HG02678 (cell line): ENCODE results near the gene SKAP1.

ENCODE experiments used
- ATAC-seq: cut with Tn5 transposase; IDR thresholded peaks from one replicate; pipeline ENCODE4 v1.9.1; 2021; ENCODE audit warnings: mild to moderate bottlenecking, moderate library complexity; ENCODE audit not compliant: unreplicated experiment

SKAP1 gene

DNA sequence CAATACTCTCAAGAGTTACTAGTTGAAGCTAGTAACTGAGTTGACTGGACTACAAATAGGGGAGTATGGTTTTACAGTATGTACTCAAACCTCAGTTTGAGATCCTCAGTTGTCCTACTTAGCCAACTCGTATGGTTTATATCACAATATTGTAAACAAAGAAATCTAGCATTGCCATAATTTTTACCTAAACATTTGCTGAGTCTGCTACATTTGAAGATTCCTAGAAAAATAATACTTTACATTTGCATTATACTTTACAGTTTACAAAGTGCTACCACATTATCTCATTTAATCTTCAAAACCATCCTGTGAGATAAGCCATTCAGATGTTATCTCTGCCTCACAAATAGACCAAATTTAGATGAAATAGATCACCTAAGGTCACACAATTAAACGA is 345.1 kb downstream of the SKAP1 start:
- no peak for ATAC-seq
